GM10266 (cell line): Measurements from ENCODE around the gene EPHX1.
"Not testable (repeated sequence)": the region's sequence is repeated elsewhere in the genome, so short reads cannot be mapped to it uniquely, and the experiment has no call there.

Source experiments
- DNase-seq: peaks from one replicate; pipeline ENCODE4 v3.0.0; 2012; ENCODE audit errors: extremely low spot score
- CTCF ChIP-seq: IDR thresholded peaks from 2 replicates; pipeline ENCODE4 v1.5.1; 2012; ENCODE audit warnings: mild to moderate bottlenecking, low read depth; ENCODE audit not compliant: control insufficient read depth, insufficient read depth; ENCODE audit errors: missing control alignments

EPHX1 gene

GRCh38 chr1:225780134-225780533 lies 29.8 kb upstream of the EPHX1 start:
- no peak for TF ChIP-seq CTCF
- DNase-seq: no peak

GRCh38 chr1:225780630-225781029 lies 29.3 kb upstream of the EPHX1 start:
- DNase-seq: no peak
- no peak for TF ChIP-seq CTCF

- not testable (repeated sequence) for DNase-seq
Observed at GRCh38 chr1:225789142-225789541, 20.8 kb upstream of the EPHX1 start.

GRCh38 chr1:225794954-225795353 lies 15.0 kb upstream of the EPHX1 start:
- no peak for DNase-seq
- TF ChIP-seq CTCF: no peak

GRCh38 chr1:225796097-225796496 lies 13.8 kb upstream of the EPHX1 start:
- DNase-seq: not testable (repeated sequence)

GRCh38 chr1:225801146-225801545 lies 8.8 kb upstream of the EPHX1 start:
- DNase-seq: not testable (repeated sequence)

GRCh38 chr1:225806249-225806648 lies 3.7 kb upstream of the EPHX1 start:
- no peak for TF ChIP-seq CTCF
- no peak for DNase-seq

- DNase-seq: not testable (repeated sequence)
Observed at GRCh38 chr1:225806736-225807135, 3.2 kb upstream of the EPHX1 start.

- DNase-seq: no peak
- no peak for TF ChIP-seq CTCF
Observed at GRCh38 chr1:225808136-225808535, 1.8 kb upstream of the EPHX1 start.

GRCh38 chr1:225810579-225811538 lies 935 bp downstream of the EPHX1 start:
- not testable (repeated sequence) for DNase-seq
